MCF 10A (cell line): ENCODE measurements around the gene NOTCH2. TPM values are rescaled to one million over a fixed set of nuclear protein-coding genes. Genes with fewer than 3 reads are reported as not detected.
A peak's percentile ranks its signal among the peaks of the same experiment; 100 is the strongest.

ENCODE experiments used
- BruUV-seq: library from RNA; stranded (reverse); fragments of 400-500 nt; replicated peaks from 2 replicates; lab custom pipeline; 2021; lab: Mats Ljungman, UMichigan
- CTCF ChIA-PET: fragments of 300-600 bp; sonication (Branson Sonifier 250); formaldehyde crosslinking; extraction: SDS; loops from one replicate; lab custom pipeline; 2021; ENCODE audit warnings: antibody characterized with exemption, inconsistent platforms; lab: Yijun Ruan, JAX
- POLR2A ChIA-PET: fragments of 300-600, 350-650 bp; sonication (Branson Sonifier 250); formaldehyde crosslinking; extraction: SDS; loops from one replicate; lab custom pipeline; 2020; ENCODE audit warnings: antibody characterized with exemption, inconsistent platforms; lab: Yijun Ruan, JAX
- DNase-seq: peaks from one replicate; pipeline ENCODE4 v3.0.0-alpha.2; 2018; ENCODE audit not compliant: unreplicated experiment
- H3K27ac Mint-ChIP-seq: one replicate; pipeline ENCODE4 v1.8.0; 2022; ENCODE audit warnings: mild to moderate bottlenecking, low read depth, mixed read lengths; ENCODE audit not compliant: unreplicated experiment
- H3K27me3 Mint-ChIP-seq: one replicate; pipeline ENCODE4 v1.8.0; 2022; ENCODE audit warnings: mixed read lengths; ENCODE audit not compliant: insufficient read depth, unreplicated experiment
- H3K36me3 Mint-ChIP-seq: one replicate; pipeline ENCODE4 v1.8.0; 2022; ENCODE audit warnings: mild to moderate bottlenecking, moderate library complexity, mixed read lengths; ENCODE audit not compliant: insufficient read depth, unreplicated experiment
- H3K4me1 Mint-ChIP-seq: one replicate; pipeline ENCODE4 v1.8.0; 2022; ENCODE audit warnings: mixed read lengths; ENCODE audit not compliant: insufficient read depth, unreplicated experiment
- H3K4me3 Mint-ChIP-seq: one replicate; pipeline ENCODE4 v1.8.0; 2022; ENCODE audit warnings: mild to moderate bottlenecking, moderate library complexity, mixed read lengths; ENCODE audit not compliant: unreplicated experiment
- H3K9me3 Mint-ChIP-seq: one replicate; pipeline ENCODE4 v1.8.0; 2022; ENCODE audit warnings: mixed read lengths; ENCODE audit not compliant: unreplicated experiment
- intact Hi-C: fragments of 100-400 bp; cut with micrococcal nuclease; formaldehyde crosslinking; loops from 2 replicates; pipeline ENCODE4 v1.14.1; 2022
- total RNA-seq: library from RNA; stranded (reverse); gene quantifications from 2 replicates; pipeline ENCODE4 v1.2.3, GENCODE V29; 2022
- TF ChIP-seq, protein P1 (sequence below): fragments of 200-600 bp; IDR thresholded peaks from one replicate; pipeline ENCODE4 v1.8.0; 2022; ENCODE audit warnings: antibody characterized with exemption, mild to moderate bottlenecking; ENCODE audit not compliant: unreplicated experiment

Gene NOTCH2
- total RNA-seq, 1 experiment from 2014 or later, result 128 TPM

DNA sequence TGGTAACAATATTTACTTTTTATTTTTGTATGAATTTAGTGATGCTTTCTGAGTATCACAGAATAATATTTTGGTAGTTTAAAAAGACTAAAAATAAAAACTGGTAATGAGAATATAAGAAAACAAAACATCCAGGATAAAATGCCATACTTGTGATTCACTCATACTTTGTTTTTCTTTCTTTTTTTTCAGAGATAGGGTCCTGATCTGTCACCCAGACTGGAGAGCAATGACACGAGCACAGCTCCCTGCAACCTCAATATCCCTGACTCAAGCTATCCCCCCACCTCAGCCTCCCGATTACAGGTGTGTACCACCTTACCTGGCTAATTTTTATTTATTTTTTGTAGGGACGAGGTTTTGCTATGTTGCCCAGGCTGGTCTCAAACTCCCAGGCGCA is 109.0 kb downstream of the NOTCH2 start:
- intact Hi-C loops, result no loop called here
- POLR2A ChIA-PET, result no interaction called here
- Mint-ChIP-seq H3K9me3 (no peaks in the 10 kb centered on the region), H3K36me3 (peaks cover 82% of the 10 kb centered on the region), H3K4me1 (peaks cover 18% of the 10 kb centered on the region), H3K27ac (no peak overlapping the region), H3K4me3 (no peak overlapping the region), H3K27me3 (no peaks in the 10 kb centered on the region)
- DNase-seq, result no peak
- TF ChIP-seq, protein P1, sequence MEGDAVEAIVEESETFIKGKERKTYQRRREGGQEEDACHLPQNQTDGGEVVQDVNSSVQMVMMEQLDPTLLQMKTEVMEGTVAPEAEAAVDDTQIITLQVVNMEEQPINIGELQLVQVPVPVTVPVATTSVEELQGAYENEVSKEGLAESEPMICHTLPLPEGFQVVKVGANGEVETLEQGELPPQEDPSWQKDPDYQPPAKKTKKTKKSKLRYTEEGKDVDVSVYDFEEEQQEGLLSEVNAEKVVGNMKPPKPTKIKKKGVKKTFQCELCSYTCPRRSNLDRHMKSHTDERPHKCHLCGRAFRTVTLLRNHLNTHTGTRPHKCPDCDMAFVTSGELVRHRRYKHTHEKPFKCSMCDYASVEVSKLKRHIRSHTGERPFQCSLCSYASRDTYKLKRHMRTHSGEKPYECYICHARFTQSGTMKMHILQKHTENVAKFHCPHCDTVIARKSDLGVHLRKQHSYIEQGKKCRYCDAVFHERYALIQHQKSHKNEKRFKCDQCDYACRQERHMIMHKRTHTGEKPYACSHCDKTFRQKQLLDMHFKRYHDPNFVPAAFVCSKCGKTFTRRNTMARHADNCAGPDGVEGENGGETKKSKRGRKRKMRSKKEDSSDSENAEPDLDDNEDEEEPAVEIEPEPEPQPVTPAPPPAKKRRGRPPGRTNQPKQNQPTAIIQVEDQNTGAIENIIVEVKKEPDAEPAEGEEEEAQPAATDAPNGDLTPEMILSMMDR, result no peak
- CTCF ChIA-PET, result interaction anchor here (1.0 to 1.5 kb wide), 3 partner anchors 8 to 12 kb away, joined by 3 to 8 read pairs (median 3); no protein-coding TSS in a partner anchor
- BruUV-seq, result no TSS peak

DNA sequence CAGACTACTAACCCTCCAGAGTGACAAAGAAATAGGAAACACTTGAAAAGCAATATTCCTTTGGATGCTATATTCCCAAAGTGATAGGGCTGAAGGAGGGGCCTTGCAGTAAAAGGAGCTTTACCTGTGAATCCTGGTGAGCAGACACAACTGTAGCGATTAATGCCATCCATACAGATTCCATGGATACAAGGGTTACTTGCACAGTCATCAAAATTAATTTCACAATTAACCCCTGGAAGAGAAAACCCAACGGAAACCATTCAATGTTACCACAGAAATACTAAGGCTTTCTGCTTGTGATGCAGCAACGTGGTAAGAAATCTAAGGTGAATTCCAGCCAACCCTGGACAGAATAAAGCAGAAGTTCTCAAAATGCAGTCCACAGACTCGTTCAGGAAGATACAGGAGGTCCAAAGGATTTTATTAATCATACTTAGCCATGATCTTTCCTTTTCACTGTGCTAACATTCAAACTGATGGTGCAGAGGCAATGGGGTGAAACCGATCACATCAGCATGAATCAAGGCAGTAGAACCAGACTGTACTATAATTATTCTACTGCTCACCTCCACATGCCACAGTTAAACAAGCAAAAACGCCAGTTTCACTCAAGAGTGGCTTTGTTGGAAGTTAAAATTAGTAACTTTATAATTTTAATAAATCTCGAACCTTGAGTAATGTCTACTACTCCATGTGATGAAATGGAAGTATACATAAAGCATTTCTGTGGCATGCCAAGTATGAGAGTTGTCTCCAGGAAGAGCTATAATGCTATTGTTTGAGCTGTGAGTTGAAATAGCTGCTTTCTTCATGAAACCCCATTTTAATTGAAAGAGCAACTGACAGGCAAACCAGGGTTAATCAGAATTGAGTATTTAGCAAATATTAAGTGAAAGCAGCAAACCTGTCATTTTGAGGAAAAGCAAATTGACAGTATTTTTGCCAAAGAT is 109.9 kb downstream of the NOTCH2 start:
- BruUV-seq, result no TSS peak
- intact Hi-C loops, result no loop called here
- TF ChIP-seq, protein P1, result no peak
- ChIA-PET CTCF (interaction anchor here (0.8 to 1.6 kb wide), 4 partner anchors 8 to 150 kb away, joined by 3 to 8 read pairs (median 4); no protein-coding TSS in a partner anchor), POLR2A (interaction anchor here (1.0 to 1.5 kb wide), 2 partner anchors 11 to 14 kb away, joined by 3 to 5 read pairs; no protein-coding TSS in a partner anchor)
- peaks cover 18% of the 10 kb centered on the region for H3K4me1 Mint-ChIP-seq
- peaks cover 78% of the 10 kb centered on the region for H3K36me3 Mint-ChIP-seq
- H3K9me3 Mint-ChIP-seq, result no peaks in the 10 kb centered on the region
- no peak overlapping the region for H3K27ac Mint-ChIP-seq
- no peak for DNase-seq
- no peak overlapping the region for H3K4me3 Mint-ChIP-seq
- H3K27me3 Mint-ChIP-seq, result no peaks in the 10 kb centered on the region

DNA sequence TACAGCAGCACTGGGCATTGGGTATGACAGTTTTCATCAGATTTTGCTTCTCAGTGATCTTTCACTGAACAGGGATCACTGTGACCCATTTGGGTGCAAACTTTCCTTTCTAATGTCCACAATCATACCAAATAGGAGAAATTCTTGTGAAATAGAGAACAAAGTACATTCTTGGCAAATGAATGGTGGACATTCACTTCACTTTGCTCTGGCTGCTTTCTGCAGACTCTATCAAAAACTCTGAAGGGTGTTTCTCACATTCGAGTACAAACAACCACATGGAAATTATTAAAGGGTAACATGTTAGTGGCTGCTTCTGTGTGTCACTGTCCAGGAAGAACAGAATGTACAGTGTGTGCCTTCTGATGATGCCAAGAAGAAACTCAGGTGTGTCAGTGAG is 111.2 kb downstream of the NOTCH2 start:
- TF ChIP-seq, protein P1, result no peak
- CTCF ChIA-PET, result interaction anchor here (0.7 to 1.6 kb wide), 3 partner anchors 9 to 31 kb away, joined by 3 to 6 read pairs (median 3); no protein-coding TSS in a partner anchor
- POLR2A ChIA-PET, result no interaction called here
- no TSS peak for BruUV-seq
- H3K36me3 Mint-ChIP-seq, result peaks cover 78% of the 10 kb centered on the region
- no peak for DNase-seq
- no peaks in the 10 kb centered on the region for H3K9me3 Mint-ChIP-seq
- H3K27ac Mint-ChIP-seq, result peak overlapping the region; percentile 52
- no peak overlapping the region for H3K4me3 Mint-ChIP-seq
- intact Hi-C loops, result no loop called here
- no peaks in the 10 kb centered on the region for H3K27me3 Mint-ChIP-seq
- H3K4me1 Mint-ChIP-seq, result peaks cover 18% of the 10 kb centered on the region

DNA sequence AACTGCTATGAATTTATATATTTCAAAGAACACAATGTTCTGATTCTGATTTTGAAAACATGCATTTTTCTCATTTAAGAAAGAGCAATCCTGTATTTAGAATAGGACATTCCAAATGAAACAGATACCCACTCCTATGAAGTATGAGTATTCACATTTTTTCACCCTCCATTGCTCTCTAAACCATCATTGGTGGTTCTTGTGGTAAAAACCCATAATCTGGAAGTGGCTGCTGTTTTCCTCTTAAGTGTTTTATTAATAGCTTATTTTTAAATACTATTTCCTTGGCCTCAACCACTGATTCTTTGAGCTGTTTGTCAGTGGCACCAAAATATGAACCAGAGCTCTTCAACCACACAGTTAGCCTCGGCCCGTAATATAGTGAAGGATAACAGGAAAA is 113.2 kb downstream of the NOTCH2 start:
- CTCF ChIA-PET, result interaction anchor here (0.6 to 1.5 kb wide), 4 partner anchors 9 to 212 kb away, joined by 3 to 6 read pairs (median 3); no protein-coding TSS in a partner anchor
- Mint-ChIP-seq H3K27me3 (no peaks in the 10 kb centered on the region), H3K4me1 (peaks cover 14% of the 10 kb centered on the region), H3K9me3 (no peaks in the 10 kb centered on the region), H3K27ac (no peak overlapping the region), H3K4me3 (no peak overlapping the region), H3K36me3 (peaks cover 79% of the 10 kb centered on the region)
- BruUV-seq, result no TSS peak
- POLR2A ChIA-PET, result no interaction called here
- no peak for DNase-seq
- TF ChIP-seq, protein P1, result no peak
- intact Hi-C loops, result no loop called here
